ENCODE data around the gene CUBN.

- TF ChIP-seq CTCF (IDR thresholded peaks at IDR 0.05) (no peak), POLR2A (IDR thresholded peaks at IDR 0.05) (no peak)
These were observed 310.6 kb downstream of the CUBN start for GRCh38 chr10:16819026-16819425.
